Dendritic cell treated with granulocyte-macrophage colony-stimulating factor and Interleukin-4, amounts not matched to agents 40 ng/mL and 50 ng/mL, for 4 days (primary cell): ENCODE measurements around the gene DNASE1L3.

ENCODE experiments used
- H3K27ac Mint-ChIP-seq: one replicate; pipeline ENCODE4 v1.8.0; 2022; ENCODE audit warnings: mild to moderate bottlenecking, mixed read lengths
- H3K27me3 Mint-ChIP-seq: one replicate; pipeline ENCODE4 v1.8.0; 2022; ENCODE audit warnings: mild to moderate bottlenecking, mixed read lengths
- H3K36me3 Mint-ChIP-seq: one replicate; pipeline ENCODE4 v1.8.0; 2022; ENCODE audit warnings: low read depth, mixed read lengths
- H3K4me1 Mint-ChIP-seq: one replicate; pipeline ENCODE4 v1.8.0; 2022; ENCODE audit warnings: low read depth, mixed read lengths
- H3K4me3 Mint-ChIP-seq: one replicate; pipeline ENCODE4 v1.8.0; 2022; ENCODE audit warnings: mild to moderate bottlenecking, moderate library complexity, mixed read lengths
- H3K9me3 Mint-ChIP-seq: one replicate; pipeline ENCODE4 v1.8.0; 2022; ENCODE audit warnings: mixed read lengths
- intact Hi-C: fragments of 100-400 bp; cut with micrococcal nuclease; formaldehyde crosslinking; loops from one replicate; pipeline ENCODE4 v1.15.0; 2022

Gene DNASE1L3

DNA sequence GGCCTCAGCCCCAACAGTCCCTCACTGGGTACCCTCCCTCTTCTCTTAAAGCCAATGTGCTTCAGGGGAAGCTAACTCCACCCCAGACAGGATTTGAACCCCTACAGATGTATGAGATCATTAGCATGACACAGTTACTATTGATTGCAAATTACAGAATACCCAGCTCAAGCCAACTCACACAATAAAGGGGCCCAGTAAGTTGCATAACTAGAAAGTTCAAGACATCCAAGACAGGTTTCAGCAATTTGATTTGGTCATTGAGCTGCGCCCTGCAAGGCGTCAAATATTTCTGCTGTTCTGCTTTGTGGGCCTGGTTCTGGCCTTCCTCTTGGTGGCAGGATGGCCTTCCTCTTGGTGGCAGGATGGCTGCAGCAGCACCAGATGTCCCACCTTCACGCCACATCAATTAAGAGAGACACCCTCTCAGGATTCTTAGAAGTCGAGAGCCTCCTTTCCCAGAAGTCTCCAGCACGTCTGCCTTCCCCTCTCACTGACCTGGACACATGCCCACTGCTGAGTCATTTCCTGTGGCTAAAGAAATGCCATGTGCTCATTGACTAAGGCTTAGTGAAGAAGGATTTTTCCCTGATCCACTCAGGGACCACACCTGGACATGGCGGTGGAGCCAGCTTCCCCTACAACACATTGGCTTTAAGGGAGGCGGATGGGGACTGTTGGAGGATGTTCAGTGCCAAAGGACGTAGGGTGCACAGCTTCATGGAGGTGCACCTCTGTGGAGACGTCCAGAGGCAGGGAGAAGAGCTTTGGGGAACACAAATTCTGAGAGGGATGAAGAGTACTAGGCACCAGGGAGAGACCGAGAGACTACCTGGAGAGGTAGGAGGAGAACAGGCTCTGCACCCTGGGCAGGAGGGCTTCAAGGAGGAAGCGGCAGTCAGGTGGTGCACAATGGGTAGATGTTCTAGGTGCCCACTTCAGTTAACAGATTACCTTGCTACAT is 49.1 kb downstream of the DNASE1L3 start:
- Mint-ChIP-seq H3K36me3 (peaks cover 45% of the 10 kb centered on the region), H3K9me3 (peaks cover 12% of the 10 kb centered on the region), H3K4me3 (no peak overlapping the region), H3K27me3 (no peaks in the 10 kb centered on the region), H3K4me1 (peaks cover 20% of the 10 kb centered on the region), H3K27ac (peak overlapping the region; percentile 19)
- intact Hi-C loops, result no loop called here

DNA sequence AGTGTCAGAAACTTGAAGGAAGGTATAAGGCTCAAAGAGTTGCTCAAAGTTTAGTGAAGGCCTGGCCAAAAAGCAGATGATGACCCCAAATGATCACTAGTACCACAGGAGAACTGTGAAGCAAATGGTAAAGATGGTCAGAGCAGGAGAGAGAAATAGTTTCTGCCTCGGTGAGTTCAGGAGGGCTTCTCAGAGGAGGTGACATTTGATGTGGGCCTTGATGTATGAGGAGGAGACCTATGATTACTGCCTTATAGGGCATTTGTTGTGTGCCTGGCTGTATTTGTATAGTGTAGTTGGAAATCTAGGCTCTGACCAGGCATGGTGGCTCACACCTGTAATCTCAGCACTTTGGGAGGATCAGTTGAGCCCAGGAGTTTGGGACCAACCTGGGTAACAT is 50.4 kb downstream of the DNASE1L3 start:
- H3K27ac Mint-ChIP-seq, result no peak overlapping the region
- peaks cover 12% of the 10 kb centered on the region for H3K9me3 Mint-ChIP-seq
- H3K4me1 Mint-ChIP-seq, result peaks cover 20% of the 10 kb centered on the region
- no peaks in the 10 kb centered on the region for H3K27me3 Mint-ChIP-seq
- intact Hi-C loops, result no loop called here
- no peak overlapping the region for H3K4me3 Mint-ChIP-seq
- peaks cover 52% of the 10 kb centered on the region for H3K36me3 Mint-ChIP-seq

DNA sequence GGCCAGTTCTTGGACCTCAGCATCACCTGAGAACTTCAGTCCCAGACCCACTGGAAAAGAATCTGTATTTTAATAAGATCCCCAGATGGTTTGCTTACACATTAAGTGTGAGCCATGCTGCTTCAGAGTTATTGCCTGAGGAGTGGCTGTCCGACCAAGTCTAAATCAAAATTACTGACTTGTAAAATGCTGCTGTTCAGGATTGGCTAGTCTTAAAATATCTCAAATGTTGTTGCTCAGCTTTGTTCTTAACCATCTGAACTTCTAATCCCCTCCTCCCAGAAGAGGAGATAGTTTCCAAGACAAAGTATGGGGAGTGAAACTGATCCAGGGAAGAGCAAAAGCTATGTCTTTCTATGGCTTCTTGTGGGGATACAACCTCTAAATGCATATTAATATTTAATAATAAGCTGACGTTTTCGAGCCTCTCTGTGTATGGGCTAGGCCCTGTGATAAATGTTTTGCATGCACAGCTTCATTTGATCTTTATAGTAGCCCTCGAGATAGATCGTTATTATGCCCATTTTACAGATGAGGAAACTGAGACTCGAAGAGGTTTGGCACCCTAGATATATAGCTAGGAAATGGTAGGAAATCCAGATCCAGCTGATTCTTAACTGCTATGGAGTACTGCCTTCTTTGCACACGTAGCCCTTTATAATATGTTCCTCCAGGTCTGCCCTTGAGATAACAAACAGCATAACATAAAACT is 52.2 kb downstream of the DNASE1L3 start:
- peaks cover 46% of the 10 kb centered on the region for H3K36me3 Mint-ChIP-seq
- intact Hi-C loops, result no loop called here
- H3K4me1 Mint-ChIP-seq, result peaks cover 20% of the 10 kb centered on the region
- no peaks in the 10 kb centered on the region for H3K27me3 Mint-ChIP-seq
- H3K27ac Mint-ChIP-seq, result no peak overlapping the region
- no peak overlapping the region for H3K4me3 Mint-ChIP-seq
- peaks cover 12% of the 10 kb centered on the region for H3K9me3 Mint-ChIP-seq

DNA sequence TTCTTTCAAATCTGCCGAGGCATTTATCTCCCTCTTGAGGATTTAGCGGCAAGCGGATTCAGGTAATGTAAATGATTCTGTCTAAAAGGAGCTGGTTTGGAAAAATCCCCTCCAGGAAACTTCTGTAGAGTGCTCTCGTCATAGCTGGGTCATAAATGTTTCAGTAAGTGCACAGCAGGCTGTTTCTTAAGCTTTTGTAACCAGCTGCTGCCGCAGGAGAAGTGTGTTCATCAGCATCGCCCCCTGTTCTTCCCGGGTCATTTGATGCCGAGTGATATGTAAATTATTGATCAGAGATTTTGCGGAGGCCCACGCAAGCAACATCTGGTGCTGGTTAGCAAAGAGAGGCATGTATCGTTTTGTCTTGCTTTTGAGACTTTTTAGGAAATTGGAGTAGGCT is 53.1 kb downstream of the DNASE1L3 start:
- Mint-ChIP-seq H3K27ac (no peak overlapping the region), H3K36me3 (peaks cover 47% of the 10 kb centered on the region), H3K4me1 (peaks cover 20% of the 10 kb centered on the region), H3K4me3 (no peak overlapping the region), H3K27me3 (no peaks in the 10 kb centered on the region), H3K9me3 (peaks cover 12% of the 10 kb centered on the region)
- intact Hi-C loops, result no loop called here

DNA sequence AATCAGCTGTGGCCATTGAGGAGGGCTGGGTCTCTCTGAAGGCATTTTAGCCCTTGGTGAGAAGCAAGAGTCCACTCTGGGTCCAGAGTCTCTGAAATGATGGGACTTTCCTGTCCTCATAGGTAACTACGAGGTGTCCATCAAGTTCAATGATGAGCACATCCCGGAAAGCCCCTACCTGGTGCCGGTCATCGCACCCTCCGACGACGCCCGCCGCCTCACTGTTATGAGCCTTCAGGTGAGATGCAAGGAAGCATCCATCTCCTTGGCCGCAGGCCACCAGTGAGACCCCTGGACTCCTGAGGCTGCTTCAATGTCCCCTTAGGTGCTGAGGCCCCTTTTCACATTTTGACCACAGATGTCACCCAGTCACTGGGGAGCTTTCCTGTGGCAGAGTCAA is 54.9 kb downstream of the DNASE1L3 start:
- Mint-ChIP-seq H3K27ac (no peak overlapping the region), H3K9me3 (peaks cover 3% of the 10 kb centered on the region), H3K27me3 (no peaks in the 10 kb centered on the region), H3K4me1 (peaks cover 5% of the 10 kb centered on the region), H3K4me3 (no peak overlapping the region), H3K36me3 (peaks cover 54% of the 10 kb centered on the region)
- intact Hi-C loops, result no loop called here

DNA sequence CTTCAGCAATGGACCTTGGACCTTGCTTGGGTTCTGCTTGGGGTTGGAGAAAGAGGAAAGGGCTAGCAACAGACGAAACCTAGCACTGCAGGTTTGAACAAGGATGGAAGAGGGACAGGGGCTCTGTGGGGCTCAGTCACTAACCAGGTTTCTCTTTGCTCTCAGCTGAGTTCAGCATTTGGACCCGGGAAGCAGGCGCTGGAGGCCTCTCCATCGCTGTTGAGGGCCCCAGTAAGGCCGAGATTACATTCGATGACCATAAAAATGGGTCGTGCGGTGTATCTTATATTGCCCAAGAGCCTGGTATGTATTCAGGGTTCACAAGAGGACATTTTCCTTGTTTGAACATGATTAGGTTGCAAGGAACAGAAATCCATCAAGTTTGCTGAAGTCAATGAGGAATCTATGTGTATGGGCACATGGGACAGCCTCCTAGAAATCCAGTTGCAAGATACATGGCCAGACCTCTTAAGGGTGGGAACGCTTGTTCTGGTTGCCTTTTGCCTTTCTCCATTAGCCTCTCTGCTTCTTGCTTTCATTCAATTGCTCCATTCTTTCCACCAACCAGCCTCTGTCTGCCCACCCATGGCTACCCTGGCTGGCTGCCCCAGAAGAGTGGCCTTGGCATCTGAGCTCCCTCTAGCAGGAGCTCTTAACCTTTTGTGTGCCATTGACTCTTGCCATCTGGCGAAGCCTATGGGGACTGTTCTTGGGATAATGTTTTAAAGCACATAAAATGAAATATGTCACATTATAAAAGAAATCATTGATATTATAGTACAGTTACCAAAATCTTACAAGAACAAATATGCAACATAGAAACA is 55.9 kb downstream of the DNASE1L3 start:
- Mint-ChIP-seq H3K9me3 (no peaks in the 10 kb centered on the region), H3K27me3 (no peaks in the 10 kb centered on the region), H3K4me3 (no peak overlapping the region), H3K4me1 (no peaks in the 10 kb centered on the region), H3K27ac (no peak overlapping the region), H3K36me3 (peaks cover 54% of the 10 kb centered on the region)
- intact Hi-C loops, result no loop called here

DNA sequence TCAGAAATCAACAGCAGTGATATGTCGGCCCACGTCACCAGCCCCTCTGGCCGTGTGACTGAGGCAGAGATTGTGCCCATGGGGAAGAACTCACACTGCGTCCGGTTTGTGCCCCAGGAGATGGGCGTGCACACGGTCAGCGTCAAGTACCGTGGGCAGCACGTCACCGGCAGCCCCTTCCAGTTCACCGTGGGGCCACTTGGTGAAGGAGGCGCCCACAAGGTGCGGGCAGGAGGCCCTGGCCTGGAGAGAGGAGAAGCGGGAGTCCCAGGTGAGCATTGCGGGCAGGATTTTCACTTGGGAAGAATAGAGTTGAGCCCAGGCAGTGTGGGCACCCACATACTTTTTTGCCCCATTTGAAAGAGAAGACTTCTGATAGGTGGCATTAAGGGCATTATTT is 57.4 kb downstream of the DNASE1L3 start:
- H3K4me1 Mint-ChIP-seq, result no peaks in the 10 kb centered on the region
- H3K4me3 Mint-ChIP-seq, result no peak overlapping the region
- H3K27ac Mint-ChIP-seq, result no peak overlapping the region
- peaks cover 63% of the 10 kb centered on the region for H3K36me3 Mint-ChIP-seq
- intact Hi-C loops, result no loop called here
- H3K9me3 Mint-ChIP-seq, result no peaks in the 10 kb centered on the region
- no peaks in the 10 kb centered on the region for H3K27me3 Mint-ChIP-seq

DNA sequence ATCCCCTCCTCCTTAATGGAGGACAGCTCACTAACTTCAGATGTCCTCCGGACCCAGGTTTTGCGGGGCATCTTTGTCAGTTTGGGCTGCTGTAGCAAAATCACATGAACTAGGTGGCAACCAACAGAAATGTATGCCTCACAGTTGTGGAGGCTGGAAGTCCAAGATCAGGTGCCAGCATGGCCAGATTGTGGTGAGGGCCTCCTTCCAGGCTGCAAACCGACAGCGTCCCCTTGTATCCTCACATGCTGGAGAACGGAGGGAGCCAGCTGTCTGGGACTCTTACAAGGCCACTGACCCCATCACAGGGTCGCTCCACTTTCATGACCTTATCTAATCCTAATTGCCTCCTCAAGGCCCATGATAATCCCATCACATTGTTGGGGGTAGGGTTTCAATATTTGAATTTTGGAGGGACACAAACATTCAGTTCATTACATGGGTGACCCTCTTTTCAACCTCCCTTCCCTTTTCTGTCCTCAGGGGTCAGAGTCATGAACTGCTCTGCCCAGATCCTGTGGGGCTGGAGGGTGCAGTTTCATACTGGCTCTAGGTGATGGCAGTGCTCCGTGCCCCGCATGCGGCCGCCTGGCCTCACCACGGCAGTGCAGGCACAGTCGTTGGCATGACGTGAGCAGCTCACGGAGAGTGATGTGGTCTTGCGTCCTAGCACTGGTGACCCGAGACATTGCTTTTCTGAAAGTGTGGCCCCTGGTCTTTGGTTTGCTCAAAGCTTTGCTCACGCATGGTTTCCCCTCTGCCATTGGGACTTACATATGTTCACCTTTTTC is 58.4 kb downstream of the DNASE1L3 start:
- Mint-ChIP-seq H3K9me3 (no peaks in the 10 kb centered on the region), H3K4me3 (no peak overlapping the region), H3K27ac (no peak overlapping the region), H3K27me3 (no peaks in the 10 kb centered on the region), H3K4me1 (no peaks in the 10 kb centered on the region), H3K36me3 (peaks cover 71% of the 10 kb centered on the region)
- intact Hi-C loops, result no loop called here

DNA sequence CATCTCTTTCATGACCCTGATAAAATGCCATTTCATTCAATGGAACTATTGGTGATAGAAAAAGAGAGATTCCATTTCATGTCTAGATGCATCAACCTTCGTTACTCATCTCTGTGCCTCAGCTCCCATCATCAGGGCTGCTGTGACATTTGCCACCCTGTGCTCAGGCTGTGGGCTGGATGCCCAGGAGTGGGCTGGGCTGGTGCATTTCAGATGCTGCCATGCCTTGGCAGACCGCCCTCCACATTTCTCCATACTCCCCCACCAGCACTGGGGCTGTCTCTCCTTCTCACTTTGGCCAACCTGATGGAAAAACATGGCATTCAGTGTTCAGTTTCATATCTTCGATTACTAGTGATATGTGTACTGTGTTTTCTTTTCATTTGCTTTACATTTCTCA is 59.1 kb downstream of the DNASE1L3 start:
- Mint-ChIP-seq H3K9me3 (no peaks in the 10 kb centered on the region), H3K27ac (no peak overlapping the region)

DNA sequence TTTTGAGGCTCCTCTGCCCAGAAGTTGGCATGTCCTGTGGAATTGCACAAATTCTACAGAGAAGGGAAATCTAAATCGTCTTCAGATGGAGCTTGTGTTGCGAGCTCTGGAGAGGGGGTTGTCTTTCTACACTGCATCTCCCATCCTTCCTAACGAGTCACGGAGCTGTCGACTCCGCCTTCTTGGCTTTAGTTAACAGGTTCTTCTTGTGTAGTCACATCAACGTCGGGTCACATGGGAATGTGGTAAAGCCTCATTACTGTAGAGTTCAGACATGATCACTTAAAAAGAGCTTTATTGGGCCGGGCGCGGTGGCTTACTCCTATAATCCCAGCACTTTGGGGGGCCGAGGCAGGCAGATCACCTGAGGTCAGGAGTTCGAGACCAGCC is 60.0 kb downstream of the DNASE1L3 start:
- peaks cover 80% of the 10 kb centered on the region for H3K36me3 Mint-ChIP-seq
- intact Hi-C loops, result no loop called here
- H3K27me3 Mint-ChIP-seq, result no peaks in the 10 kb centered on the region
- H3K4me3 Mint-ChIP-seq, result no peak overlapping the region
- H3K9me3 Mint-ChIP-seq, result no peaks in the 10 kb centered on the region
- no peak overlapping the region for H3K27ac Mint-ChIP-seq
- no peaks in the 10 kb centered on the region for H3K4me1 Mint-ChIP-seq

More for the DNA sequence above, 59.1 kb downstream of the DNASE1L3 start:
- no peaks in the 10 kb centered on the region for H3K27me3 Mint-ChIP-seq
- H3K36me3 Mint-ChIP-seq, result peaks cover 77% of the 10 kb centered on the region
- H3K4me1 Mint-ChIP-seq, result no peaks in the 10 kb centered on the region
- no peak overlapping the region for H3K4me3 Mint-ChIP-seq
- intact Hi-C loops, result no loop called here

DNA sequence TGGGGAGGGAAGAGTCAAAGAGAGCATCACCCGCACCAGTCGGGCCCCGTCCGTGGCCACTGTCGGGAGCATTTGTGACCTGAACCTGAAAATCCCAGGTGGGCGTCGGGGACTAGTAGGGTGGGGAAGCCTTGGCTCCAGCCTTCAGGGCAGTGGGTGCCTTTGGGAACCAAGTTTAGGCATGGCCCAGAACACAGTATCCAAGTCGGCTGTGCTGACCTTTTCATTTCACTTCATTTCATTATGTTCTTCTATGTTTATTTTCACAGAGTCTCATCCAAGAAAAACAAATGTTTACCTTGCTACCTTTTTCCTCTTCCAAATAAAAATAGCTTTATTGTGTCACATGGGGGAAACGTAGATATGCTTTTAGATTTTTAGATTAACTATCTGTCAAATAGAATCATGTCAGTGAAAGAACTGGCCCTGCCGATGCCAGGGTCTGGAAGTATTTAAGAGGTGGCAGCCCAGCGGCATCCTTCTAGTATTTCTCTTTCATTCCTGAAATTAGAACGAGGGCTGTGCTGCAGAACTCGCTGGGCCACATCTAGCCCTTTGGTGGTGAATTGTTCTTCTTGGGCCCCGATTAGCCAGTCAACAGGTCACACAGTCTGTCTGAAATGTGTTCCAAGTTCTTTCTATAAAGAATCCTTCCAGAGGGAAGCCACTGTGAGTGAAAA is 60.5 kb downstream of the DNASE1L3 start:
- no peaks in the 10 kb centered on the region for H3K27me3 Mint-ChIP-seq
- H3K27ac Mint-ChIP-seq, result no peak overlapping the region
- H3K36me3 Mint-ChIP-seq, result peaks cover 80% of the 10 kb centered on the region
- H3K4me3 Mint-ChIP-seq, result no peak overlapping the region
- H3K4me1 Mint-ChIP-seq, result no peaks in the 10 kb centered on the region
- H3K9me3 Mint-ChIP-seq, result no peaks in the 10 kb centered on the region
- intact Hi-C loops, result no loop called here

DNA sequence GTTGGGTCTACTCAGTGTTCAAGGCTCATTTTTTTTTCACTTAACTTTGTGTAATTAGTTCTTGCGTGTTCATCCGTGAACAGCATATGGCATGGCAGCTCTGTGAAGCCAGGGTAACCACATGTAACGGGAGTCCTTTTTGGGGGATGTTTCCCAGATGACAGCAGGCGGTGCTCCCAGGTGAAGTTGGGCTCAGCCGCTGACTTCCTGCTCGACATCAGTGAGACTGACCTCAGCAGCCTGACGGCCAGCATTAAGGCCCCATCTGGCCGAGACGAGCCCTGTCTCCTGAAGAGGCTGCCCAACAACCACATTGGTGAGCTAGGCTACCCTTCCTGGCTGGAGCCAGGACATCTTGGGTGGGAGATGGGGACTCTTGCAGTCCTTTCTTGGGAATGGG is 62.7 kb downstream of the DNASE1L3 start:
- Mint-ChIP-seq H3K36me3 (peaks cover 76% of the 10 kb centered on the region), H3K27ac (no peak overlapping the region), H3K4me1 (no peaks in the 10 kb centered on the region)

More for the DNA sequence above, 62.7 kb downstream of the DNASE1L3 start:
- intact Hi-C loops, result no loop called here
- Mint-ChIP-seq H3K4me3 (no peak overlapping the region), H3K27me3 (no peaks in the 10 kb centered on the region), H3K9me3 (no peaks in the 10 kb centered on the region)
